ENCODE measurements around the gene MON1B. TPM values are rescaled to one million over a fixed set of nuclear protein-coding genes. Genes with fewer than 3 reads are reported as not detected.
"Not testable (repeated sequence)": the region's sequence is repeated elsewhere in the genome, so short reads cannot be mapped to it uniquely, and the experiment has no call there.

Gene MON1B
- polyA plus RNA-seq, 1 donor from 2014 or later: 11.6 TPM

- TF ChIP-seq MXI1 (conservative IDR thresholded peaks at IDR 0.05; ENCODE audit: poor library complexity, severe bottlenecking): no peak
- no peak for TF ChIP-seq SMC3 (conservative IDR thresholded peaks at IDR 0.05; ENCODE audit: poor library complexity)
- TF ChIP-seq REST (IDR thresholded peaks at IDR 0.05; ENCODE audit: borderline replicate concordance): no peak
- TF ChIP-seq EP300 (conservative IDR thresholded peaks at IDR 0.05; ENCODE audit: poor library complexity, severe bottlenecking): no peak
- no peak for TF ChIP-seq RAD21 (conservative IDR thresholded peaks at IDR 0.05)
- no peak for TF ChIP-seq POLR2AphosphoS5 (IDR thresholded peaks at IDR 0.05)
- TF ChIP-seq CTCF (IDR thresholded peaks at IDR 0.05; ENCODE audit: poor library complexity, severe bottlenecking): no peak
- TF ChIP-seq EZH2 (IDR thresholded peaks at IDR 0.05; ENCODE audit: borderline replicate concordance, insufficient read depth, low read length, poor library complexity, severe bottlenecking): no peak
- no peak for TF ChIP-seq TAF1 (IDR thresholded peaks at IDR 0.05; ENCODE audit: low read depth)
- no peaks in the 10 kb centered on the region for H3K79me2 ChIP-seq (replicated peaks; ENCODE audit: insufficient read depth, low read length)
- H3K27me3 ChIP-seq (ENCODE audit: insufficient read depth, low read depth, low read length): no peaks in the 10 kb centered on the region
- H3K4me2 ChIP-seq (ENCODE audit: low read length): no peak overlapping the region
- no peak overlapping the region for H3K27ac ChIP-seq (ENCODE audit: low read length)
- no peaks in the 10 kb centered on the region for H3K9me2 ChIP-seq (ENCODE audit: insufficient read depth, low read length)
- no peak overlapping the region for H3K9ac ChIP-seq (ENCODE audit: low read length)
- no peak overlapping the region for H3K4me3 ChIP-seq (ENCODE audit: low read length)
- H3F3A ChIP-seq (ENCODE audit: insufficient read depth, low read length, poor library complexity, severe bottlenecking): no peaks in the 10 kb centered on the region
- no peaks in the 10 kb centered on the region for H4K20me1 ChIP-seq (ENCODE audit: insufficient read depth)
- no peaks in the 10 kb centered on the region for H3K9me3 ChIP-seq (ENCODE audit: low read length)
- H2AFZ ChIP-seq (ENCODE audit: low read depth, low read length): no peak overlapping the region
- no peaks in the 10 kb centered on the region for H3K36me3 ChIP-seq (ENCODE audit: insufficient read depth, low read length)
Observed at GRCh38 chr16:77183137-77183536, 7.9 kb upstream of the MON1B start.

- H3K27ac ChIP-seq (ENCODE audit: low read length); H3K9me3 ChIP-seq (ENCODE audit: low read length); H3K9me2 ChIP-seq (ENCODE audit: insufficient read depth, low read length); H3K36me3 ChIP-seq (ENCODE audit: insufficient read depth, low read length); H3K27me3 ChIP-seq (ENCODE audit: insufficient read depth, low read depth, low read length); H3K79me2 ChIP-seq (replicated peaks; ENCODE audit: insufficient read depth, low read length); H2AFZ ChIP-seq (ENCODE audit: low read depth, low read length); H3F3A ChIP-seq (ENCODE audit: insufficient read depth, low read length, poor library complexity, severe bottlenecking); H3K4me3 ChIP-seq (ENCODE audit: low read length); H3K9ac ChIP-seq (ENCODE audit: low read length); H4K20me1 ChIP-seq (ENCODE audit: insufficient read depth); H3K4me2 ChIP-seq (ENCODE audit: low read length): not testable (repeated sequence)
Observed at GRCh38 chr16:77186298-77186697, 4.7 kb upstream of the MON1B start.

GRCh38 chr16:77190190-77190477 lies 856 bp upstream of the MON1B start:
- TF ChIP-seq REST (IDR thresholded peaks at IDR 0.05; ENCODE audit: borderline replicate concordance) (no peak), POLR2AphosphoS5 (IDR thresholded peaks at IDR 0.05) (no peak), EZH2 (IDR thresholded peaks at IDR 0.05; ENCODE audit: borderline replicate concordance, insufficient read depth, low read length, poor library complexity, severe bottlenecking) (no peak), MXI1 (conservative IDR thresholded peaks at IDR 0.05; ENCODE audit: poor library complexity, severe bottlenecking) (no peak), EP300 (conservative IDR thresholded peaks at IDR 0.05; ENCODE audit: poor library complexity, severe bottlenecking) (no peak), TAF1 (IDR thresholded peaks at IDR 0.05; ENCODE audit: low read depth) (no peak), CTCF (IDR thresholded peaks at IDR 0.05; ENCODE audit: poor library complexity, severe bottlenecking) (no peak), RAD21 (conservative IDR thresholded peaks at IDR 0.05) (peak; percentile 32), SMC3 (conservative IDR thresholded peaks at IDR 0.05; ENCODE audit: poor library complexity) (peak; percentile 22)

More at GRCh38 chr16:77190190-77190477, 856 bp upstream of the MON1B start:
- Histone ChIP-seq H3K4me3 (ENCODE audit: low read length) (peak overlapping the region; percentile 96), H3K4me2 (ENCODE audit: low read length) (peak overlapping the region; percentile 57), H3K9ac (ENCODE audit: low read length) (peak overlapping the region; percentile 85), H3K79me2 (replicated peaks; ENCODE audit: insufficient read depth, low read length) (peaks cover 20% of the 10 kb centered on the region), H3K36me3 (ENCODE audit: insufficient read depth, low read length) (no peaks in the 10 kb centered on the region), H3F3A (ENCODE audit: insufficient read depth, low read length, poor library complexity, severe bottlenecking) (no peaks in the 10 kb centered on the region), H4K20me1 (ENCODE audit: insufficient read depth) (no peaks in the 10 kb centered on the region), H3K9me2 (ENCODE audit: insufficient read depth, low read length) (no peaks in the 10 kb centered on the region), H3K27ac (ENCODE audit: low read length) (peak overlapping the region; percentile 94), H2AFZ (ENCODE audit: low read depth, low read length) (peak overlapping the region; percentile 96), H3K27me3 (ENCODE audit: insufficient read depth, low read depth, low read length) (no peaks in the 10 kb centered on the region), H3K9me3 (ENCODE audit: low read length) (no peaks in the 10 kb centered on the region)

Measured in neural cell (in vitro differentiated cells).